ENCODE results near the gene SIL1. TPM values are rescaled to one million over a fixed set of nuclear protein-coding genes. Genes with fewer than 3 reads are reported as not detected.

The SIL1 gene
- total RNA-seq, 2 donors from 2014 or later, result 17.2 to 20.2 TPM

DNA sequence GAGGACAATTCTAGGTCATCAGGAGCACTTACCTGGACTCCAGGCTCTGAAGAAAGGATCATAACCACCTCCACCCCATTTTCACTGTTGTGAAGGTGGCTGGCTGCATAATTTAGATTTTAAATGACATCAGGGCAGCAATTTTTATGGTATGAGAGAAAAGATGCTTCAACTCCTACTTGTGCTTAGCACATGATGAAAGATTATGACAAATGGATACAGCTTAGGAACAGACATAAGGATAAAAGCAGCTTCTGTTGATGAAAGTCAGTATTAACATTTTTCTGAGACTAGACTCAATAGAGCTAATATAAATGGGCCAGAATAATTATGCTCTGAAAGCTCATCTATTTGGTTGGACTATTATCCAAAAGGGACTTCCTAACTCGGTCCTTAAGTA, 72.2 kb downstream of the SIL1 start:
- WGBS, 2 experiments (ENCODE audit: insufficient coverage in 1 of 2, insufficient read length in 1 of 2), result 68 to 80% methylated on average over 1 of the region's 1 CpG
- no peak overlapping the region for H3K27ac ChIP-seq (ENCODE audit: low read depth, low read length)
- no peak for TF ChIP-seq CTCF (conservative IDR thresholded peaks at IDR 0.05)
- Mint-ChIP-seq H3K27ac (no peak overlapping the region), H3K4me3 (no peak overlapping the region), H3K4me1 (peaks cover 16% of the 10 kb centered on the region), H3K36me3 (ENCODE audit: low read depth) (no peaks in the 10 kb centered on the region), H3K27me3 (ENCODE audit: insufficient read depth) (no peaks in the 10 kb centered on the region), H3K9me3 (no peaks in the 10 kb centered on the region)
- no peak overlapping the region for H3K9ac ChIP-seq (ENCODE audit: extremely low read depth, low read length, poor library complexity, severe bottlenecking)
- peaks cover 6% of the 10 kb centered on the region for H3K4me1 ChIP-seq (ENCODE audit: control insufficient read depth, insufficient read depth, low read length)
- no peaks in the 10 kb centered on the region for H3K9me3 ChIP-seq (ENCODE audit: control insufficient read depth, low read length)
- no peaks in the 10 kb centered on the region for H3K27me3 ChIP-seq (ENCODE audit: control insufficient read depth, insufficient read depth, low read length, poor library complexity, severe bottlenecking)
- no peak overlapping the region for H3K4me3 ChIP-seq (ENCODE audit: low read length)
- DNase-seq, result no peak
- H3K36me3 ChIP-seq (ENCODE audit: control insufficient read depth, insufficient read depth, low read length), result no peaks in the 10 kb centered on the region

GRCh38 chr5:139124774-139125520, 73.2 kb downstream of the SIL1 start:
- H3K36me3 ChIP-seq (ENCODE audit: control insufficient read depth, insufficient read depth, low read length), result no peaks in the 10 kb centered on the region
- no peaks in the 10 kb centered on the region for H3K9me3 ChIP-seq (ENCODE audit: control insufficient read depth, low read length)
- Mint-ChIP-seq H3K27ac (no peak overlapping the region), H3K9me3 (no peaks in the 10 kb centered on the region), H3K27me3 (ENCODE audit: insufficient read depth) (no peaks in the 10 kb centered on the region), H3K36me3 (ENCODE audit: low read depth) (no peaks in the 10 kb centered on the region), H3K4me1 (peaks cover 13% of the 10 kb centered on the region), H3K4me3 (no peak overlapping the region)
- WGBS, 2 experiments (ENCODE audit: insufficient coverage in 1 of 2, insufficient read length in 1 of 2), result 75 to 88% methylated on average over 1 to 8 of the region's 8 CpGs
- H3K9ac ChIP-seq (ENCODE audit: extremely low read depth, low read length, poor library complexity, severe bottlenecking), result no peak overlapping the region
- no peak for DNase-seq
- H3K4me1 ChIP-seq (ENCODE audit: control insufficient read depth, insufficient read depth, low read length), result peaks cover 6% of the 10 kb centered on the region
- no peak for TF ChIP-seq CTCF (conservative IDR thresholded peaks at IDR 0.05)
- H3K4me3 ChIP-seq (ENCODE audit: low read length), result no peak overlapping the region
- no peaks in the 10 kb centered on the region for H3K27me3 ChIP-seq (ENCODE audit: control insufficient read depth, insufficient read depth, low read length, poor library complexity, severe bottlenecking)
- no peak overlapping the region for H3K27ac ChIP-seq (ENCODE audit: low read depth, low read length)

GRCh38 chr5:139121120-139121519, 77.0 kb downstream of the SIL1 start:
- DNase-seq, result no peak
- H3K4me1 ChIP-seq (ENCODE audit: control insufficient read depth, insufficient read depth, low read length), result no peaks in the 10 kb centered on the region
- H3K27me3 ChIP-seq (ENCODE audit: control insufficient read depth, insufficient read depth, low read length, poor library complexity, severe bottlenecking), result no peaks in the 10 kb centered on the region
- Mint-ChIP-seq H3K9me3 (no peaks in the 10 kb centered on the region), H3K36me3 (ENCODE audit: low read depth) (no peaks in the 10 kb centered on the region), H3K4me1 (peaks cover 2% of the 10 kb centered on the region), H3K27ac (no peak overlapping the region), H3K27me3 (ENCODE audit: insufficient read depth) (no peaks in the 10 kb centered on the region), H3K4me3 (no peak overlapping the region)
- peaks cover 5% of the 10 kb centered on the region for H3K36me3 ChIP-seq (ENCODE audit: control insufficient read depth, insufficient read depth, low read length)
- H3K27ac ChIP-seq (ENCODE audit: low read depth, low read length), result no peak overlapping the region
- H3K9ac ChIP-seq (ENCODE audit: extremely low read depth, low read length, poor library complexity, severe bottlenecking), result no peak overlapping the region
- no peak for TF ChIP-seq CTCF (conservative IDR thresholded peaks at IDR 0.05)
- WGBS, 2 experiments (ENCODE audit: insufficient coverage in 1 of 2, insufficient read length in 1 of 2), result 85 to 100% methylated on average over 1 to 5 of the region's 5 CpGs
- no peaks in the 10 kb centered on the region for H3K9me3 ChIP-seq (ENCODE audit: control insufficient read depth, low read length)
- no peak overlapping the region for H3K4me3 ChIP-seq (ENCODE audit: low read length)

Measured in endodermal cell (in vitro differentiated cells).